ENCODE results near the gene PALLD.
A peak's percentile ranks its signal among the peaks of the same experiment; 100 is the strongest.
"Not testable (repeated sequence)": the region's sequence is repeated elsewhere in the genome, so short reads cannot be mapped to it uniquely, and the experiment has no call there.

The PALLD gene

GRCh38 chr4:168711197-168712140 lies 214.6 kb downstream of the PALLD start:
- DNase-seq, result peak; percentile 85

- DNase-seq, result no peak
These were observed 215.6 kb downstream of the PALLD start for GRCh38 chr4:168712316-168712890.

GRCh38 chr4:168713253-168713652 lies 216.4 kb downstream of the PALLD start:
- no peak for DNase-seq

- no peak for DNase-seq
These were observed 219.0 kb downstream of the PALLD start for GRCh38 chr4:168715896-168716295.

GRCh38 chr4:168716406-168717129 lies 219.7 kb downstream of the PALLD start:
- DNase-seq, result no peak

GRCh38 chr4:168717847-168718246 lies 221.0 kb downstream of the PALLD start:
- peak; percentile 78 for DNase-seq

- no peak for DNase-seq
These were observed 222.9 kb downstream of the PALLD start for GRCh38 chr4:168719725-168720124.

- no peak for DNase-seq
These were observed 223.6 kb downstream of the PALLD start for GRCh38 chr4:168720396-168720900.

- DNase-seq, result no peak
These were observed 225.5 kb downstream of the PALLD start for GRCh38 chr4:168722391-168722790.

GRCh38 chr4:168723020-168723419 lies 226.2 kb downstream of the PALLD start:
- DNase-seq, result no peak

- DNase-seq, result peak; percentile 52
These were observed 226.7 kb downstream of the PALLD start for GRCh38 chr4:168723569-168723968.

- no peak for DNase-seq
These were observed 227.4 kb downstream of the PALLD start for GRCh38 chr4:168724243-168724642.

GRCh38 chr4:168724686-168725411 lies 228.0 kb downstream of the PALLD start:
- peak; percentile 85 for DNase-seq

GRCh38 chr4:168725930-168726329 lies 229.1 kb downstream of the PALLD start:
- no peak for DNase-seq

GRCh38 chr4:168727181-168727580 lies 230.3 kb downstream of the PALLD start:
- DNase-seq, result not testable (repeated sequence)

- no peak for DNase-seq
These were observed 234.3 kb downstream of the PALLD start for GRCh38 chr4:168731006-168731636.

GRCh38 chr4:168731706-168732414 lies 235.0 kb downstream of the PALLD start:
- no peak for DNase-seq

GRCh38 chr4:168732714-168733113 lies 235.9 kb downstream of the PALLD start:
- no peak for DNase-seq

- no peak for DNase-seq
These were observed 238.1 kb downstream of the PALLD start for GRCh38 chr4:168734703-168735678.

GRCh38 chr4:168735735-168736134 lies 238.9 kb downstream of the PALLD start:
- DNase-seq, result no peak

Data from fibroblast of skin of abdomen (primary cell).